Astrocyte of the cerebellum (primary cell): ENCODE results near the gene TMEM253.
A peak's percentile ranks its signal among the peaks of the same experiment; 100 is the strongest.

Experiments used
- DNase-seq: peaks from one replicate; pipeline ENCODE4 v3.0.0-alpha.2; 2011; ENCODE audit warnings: low read depth
- H3K4me3 ChIP-seq: 2 replicates; pipeline ENCODE4 v1.5.1; 2011; ENCODE audit warnings: mild to moderate bottlenecking, low read depth, low read length, moderate library complexity
- in situ Hi-C: cut with HindIII; loops from 2 replicates; pipeline ENCODE4 v1.10.0; 2017; ENCODE audit warnings: low sequenced_read_pairs
- TF ChIP-seq, protein P1 (sequence below): IDR thresholded peaks from 2 replicates; pipeline ENCODE4 v1.5.1; 2012; ENCODE audit warnings: low read length, low read depth, moderate library complexity, mild to moderate bottlenecking; ENCODE audit errors: missing control alignments

TMEM253 gene

DNA sequence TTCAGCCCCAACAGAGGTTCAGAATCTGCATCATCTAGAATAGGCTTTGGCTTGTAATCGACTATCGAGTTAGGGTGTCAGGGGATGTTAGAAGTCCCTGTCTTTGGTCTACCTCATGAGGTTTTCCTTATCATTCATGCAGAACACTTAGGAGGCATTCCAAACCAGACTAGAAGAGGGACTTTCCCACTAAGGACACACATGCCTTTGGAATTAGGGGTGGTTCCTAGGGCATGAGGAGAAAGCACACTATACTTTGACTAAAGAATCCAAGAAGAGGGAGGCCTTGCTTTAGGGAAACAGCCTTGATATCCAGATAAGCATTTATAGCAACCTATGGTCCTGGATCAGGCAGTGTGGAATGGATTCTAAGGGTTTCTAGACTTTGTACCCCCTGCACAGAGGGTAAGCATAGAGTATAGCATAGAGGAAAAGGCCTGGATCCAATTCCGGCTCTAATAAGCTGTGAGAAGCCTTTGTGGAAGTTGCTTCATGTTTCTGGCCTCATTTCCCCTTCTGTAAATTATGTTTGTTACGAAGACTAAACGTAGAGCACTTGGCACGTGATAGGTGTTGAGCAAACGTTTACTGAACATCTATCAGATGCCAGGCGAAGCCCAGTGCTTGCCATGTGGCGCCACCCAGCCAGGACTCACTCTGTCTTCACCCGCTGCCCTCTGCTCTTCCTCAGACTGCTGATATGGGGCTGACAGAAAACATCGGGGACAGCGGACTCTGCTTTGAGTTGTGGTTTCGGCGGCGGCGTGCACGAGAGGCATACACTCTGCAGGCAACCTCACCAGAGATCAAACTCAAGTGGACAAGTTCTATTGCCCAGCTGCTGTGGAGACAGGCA lies 15.6 kb upstream of the TMEM253 start:
- TF ChIP-seq, protein P1, sequence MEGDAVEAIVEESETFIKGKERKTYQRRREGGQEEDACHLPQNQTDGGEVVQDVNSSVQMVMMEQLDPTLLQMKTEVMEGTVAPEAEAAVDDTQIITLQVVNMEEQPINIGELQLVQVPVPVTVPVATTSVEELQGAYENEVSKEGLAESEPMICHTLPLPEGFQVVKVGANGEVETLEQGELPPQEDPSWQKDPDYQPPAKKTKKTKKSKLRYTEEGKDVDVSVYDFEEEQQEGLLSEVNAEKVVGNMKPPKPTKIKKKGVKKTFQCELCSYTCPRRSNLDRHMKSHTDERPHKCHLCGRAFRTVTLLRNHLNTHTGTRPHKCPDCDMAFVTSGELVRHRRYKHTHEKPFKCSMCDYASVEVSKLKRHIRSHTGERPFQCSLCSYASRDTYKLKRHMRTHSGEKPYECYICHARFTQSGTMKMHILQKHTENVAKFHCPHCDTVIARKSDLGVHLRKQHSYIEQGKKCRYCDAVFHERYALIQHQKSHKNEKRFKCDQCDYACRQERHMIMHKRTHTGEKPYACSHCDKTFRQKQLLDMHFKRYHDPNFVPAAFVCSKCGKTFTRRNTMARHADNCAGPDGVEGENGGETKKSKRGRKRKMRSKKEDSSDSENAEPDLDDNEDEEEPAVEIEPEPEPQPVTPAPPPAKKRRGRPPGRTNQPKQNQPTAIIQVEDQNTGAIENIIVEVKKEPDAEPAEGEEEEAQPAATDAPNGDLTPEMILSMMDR, result no peak
- H3K4me3 ChIP-seq, result no peak overlapping the region
- peak; percentile 33 for DNase-seq
- in situ Hi-C loops, result no loop called here

GRCh38 chr14:21086908-21087293 lies 14.0 kb upstream of the TMEM253 start:
- H3K4me3 ChIP-seq, result no peak overlapping the region
- TF ChIP-seq, protein P1, result no peak

GRCh38 chr14:21087294-21088091 lies 13.4 kb upstream of the TMEM253 start:
- DNase-seq, result peak; percentile 91
- TF ChIP-seq, protein P1, result no peak
- no peak overlapping the region for H3K4me3 ChIP-seq
- in situ Hi-C loops, result no loop called here

More at GRCh38 chr14:21086908-21087293, 14.0 kb upstream of the TMEM253 start:
- DNase-seq, result no peak
- in situ Hi-C loops, result no loop called here

GRCh38 chr14:21088687-21089086 lies 12.2 kb upstream of the TMEM253 start:
- in situ Hi-C loops, result no loop called here
- no peak for DNase-seq
- TF ChIP-seq, protein P1, result no peak
- H3K4me3 ChIP-seq, result no peak overlapping the region

DNA sequence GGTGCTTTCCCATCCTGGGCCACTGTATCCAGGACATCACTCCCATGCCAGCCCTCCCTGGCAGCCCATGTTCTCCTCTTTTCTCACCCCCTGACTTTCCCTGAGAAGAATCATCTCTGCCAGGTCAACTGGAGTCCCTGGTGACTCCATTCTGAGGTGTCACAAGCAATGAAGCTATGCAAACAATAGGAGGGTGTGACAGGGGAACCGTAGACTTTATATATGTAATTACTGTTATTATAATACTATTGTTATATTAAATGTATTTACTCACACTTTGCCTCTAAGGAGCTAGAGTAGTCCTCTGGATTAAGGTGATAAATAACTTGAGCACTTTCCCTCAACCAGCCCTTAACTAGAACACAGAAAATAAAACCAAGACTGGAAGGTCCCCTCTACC lies 11.6 kb upstream of the TMEM253 start:
- DNase-seq, result no peak
- TF ChIP-seq, protein P1, result no peak
- in situ Hi-C loops, result no loop called here
- no peak overlapping the region for H3K4me3 ChIP-seq

DNA sequence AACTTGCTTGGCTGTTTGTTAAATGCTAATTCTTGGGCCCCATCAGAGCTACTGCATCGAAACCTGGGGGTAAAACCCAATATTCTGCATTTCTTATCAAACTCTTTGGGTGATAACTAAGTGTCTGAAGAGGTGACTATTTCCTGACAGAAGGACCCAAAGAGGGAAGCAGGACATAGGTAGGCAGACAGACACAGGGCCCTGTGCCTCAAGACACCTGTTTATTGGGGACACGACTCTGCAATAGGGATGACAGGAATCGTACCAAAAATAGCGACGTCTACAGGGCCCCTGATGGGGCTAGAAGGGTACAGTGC lies 11.0 kb upstream of the TMEM253 start:
- no peak overlapping the region for H3K4me3 ChIP-seq
- no peak for DNase-seq
- in situ Hi-C loops, result no loop called here
- TF ChIP-seq, protein P1, result no peak
